Nephron (organoid): ENCODE data around the gene TRIM65.

Source experiments
- H3K27ac Mint-ChIP-seq, 3 experiments: 2 replicates each; pipeline ENCODE4 v1.8.0; 2020; ENCODE audit warnings: mixed read lengths in 3 of 3, mild to moderate bottlenecking in 2 of 3, moderate library complexity in 1 of 3
- H3K27me3 Mint-ChIP-seq: 2 replicates; pipeline ENCODE4 v1.8.0; 2021; ENCODE audit warnings: low read depth, mild to moderate bottlenecking, moderate library complexity, mixed read lengths
- H3K36me3 Mint-ChIP-seq: 2 replicates; pipeline ENCODE4 v1.8.0; 2020; ENCODE audit warnings: low read depth, mixed read lengths
- H3K4me1 Mint-ChIP-seq: 2 replicates; pipeline ENCODE4 v1.8.0; 2020; ENCODE audit warnings: mixed read lengths
- H3K4me3 Mint-ChIP-seq, 3 experiments: 2 replicates each; pipeline ENCODE4 v1.8.0; 2020; ENCODE audit warnings: mild to moderate bottlenecking in 3 of 3, mixed read lengths in 3 of 3, moderate library complexity in 2 of 3
- H3K9me3 Mint-ChIP-seq: 2 replicates; pipeline ENCODE4 v1.8.0; 2020; ENCODE audit warnings: mixed read lengths
- TF ChIP-seq, protein P1 (sequence below), 3 experiments: fragments of 200-600 bp; sonication (generic); IDR thresholded peaks; one replicate each; pipeline ENCODE4 v1.5.0; 2021; ENCODE audit warnings: antibody characterized with exemption in 3 of 3; ENCODE audit not compliant: unreplicated experiment in 3 of 3

TRIM65 gene

DNA sequence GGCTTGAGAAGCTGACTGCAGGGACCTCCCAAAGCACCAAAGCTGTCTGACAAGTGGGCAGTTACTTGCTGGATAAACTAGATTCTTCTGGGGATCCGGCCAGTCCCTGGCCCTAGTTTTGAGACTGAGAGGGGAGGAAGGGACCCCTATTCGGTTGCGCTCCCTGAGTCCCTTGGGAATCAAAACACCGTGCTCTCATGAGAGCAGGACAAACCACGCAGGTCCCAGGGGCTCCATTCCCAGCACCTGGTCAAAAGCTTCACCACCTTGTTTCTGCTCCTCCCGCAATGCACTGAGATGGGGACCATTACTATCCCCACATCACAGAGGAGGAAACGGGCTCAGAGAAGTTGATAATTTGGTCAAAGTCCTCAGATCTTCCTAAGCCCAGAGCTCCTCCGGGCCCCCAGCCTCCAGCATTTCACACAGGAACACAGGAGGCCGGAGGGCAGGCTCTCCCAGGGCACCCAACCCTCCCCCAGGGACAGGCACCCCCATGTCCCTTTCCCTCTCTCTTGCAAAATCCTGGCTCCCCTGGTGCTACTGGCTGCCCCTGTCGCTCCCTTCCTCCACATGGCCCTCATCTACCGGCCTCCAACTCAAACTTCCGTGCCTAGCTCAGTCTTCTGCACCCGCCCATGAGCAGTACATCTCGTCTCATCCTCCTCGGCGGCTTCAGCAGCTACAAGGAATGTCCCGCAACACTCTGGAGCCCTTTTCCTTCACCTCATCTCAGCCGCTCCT lies 3.3 kb downstream of the TRIM65 start:
- Mint-ChIP-seq H3K27me3 (no peaks in the 10 kb centered on the region), H3K4me1 (peaks cover 23% of the 10 kb centered on the region), H3K9me3 (no peaks in the 10 kb centered on the region), H3K4me3 (peak overlapping the region; percentile 68 to 77 (median 72)), H3K36me3 (peaks cover 10% of the 10 kb centered on the region), H3K27ac (peak overlapping the region in 2 of 3 experiments; percentile 8 to 32)
- TF ChIP-seq, protein P1, sequence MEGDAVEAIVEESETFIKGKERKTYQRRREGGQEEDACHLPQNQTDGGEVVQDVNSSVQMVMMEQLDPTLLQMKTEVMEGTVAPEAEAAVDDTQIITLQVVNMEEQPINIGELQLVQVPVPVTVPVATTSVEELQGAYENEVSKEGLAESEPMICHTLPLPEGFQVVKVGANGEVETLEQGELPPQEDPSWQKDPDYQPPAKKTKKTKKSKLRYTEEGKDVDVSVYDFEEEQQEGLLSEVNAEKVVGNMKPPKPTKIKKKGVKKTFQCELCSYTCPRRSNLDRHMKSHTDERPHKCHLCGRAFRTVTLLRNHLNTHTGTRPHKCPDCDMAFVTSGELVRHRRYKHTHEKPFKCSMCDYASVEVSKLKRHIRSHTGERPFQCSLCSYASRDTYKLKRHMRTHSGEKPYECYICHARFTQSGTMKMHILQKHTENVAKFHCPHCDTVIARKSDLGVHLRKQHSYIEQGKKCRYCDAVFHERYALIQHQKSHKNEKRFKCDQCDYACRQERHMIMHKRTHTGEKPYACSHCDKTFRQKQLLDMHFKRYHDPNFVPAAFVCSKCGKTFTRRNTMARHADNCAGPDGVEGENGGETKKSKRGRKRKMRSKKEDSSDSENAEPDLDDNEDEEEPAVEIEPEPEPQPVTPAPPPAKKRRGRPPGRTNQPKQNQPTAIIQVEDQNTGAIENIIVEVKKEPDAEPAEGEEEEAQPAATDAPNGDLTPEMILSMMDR (IDR thresholded peaks at IDR 0.05; ENCODE audit: unreplicated experiment in 3 of 3), result no peak

DNA sequence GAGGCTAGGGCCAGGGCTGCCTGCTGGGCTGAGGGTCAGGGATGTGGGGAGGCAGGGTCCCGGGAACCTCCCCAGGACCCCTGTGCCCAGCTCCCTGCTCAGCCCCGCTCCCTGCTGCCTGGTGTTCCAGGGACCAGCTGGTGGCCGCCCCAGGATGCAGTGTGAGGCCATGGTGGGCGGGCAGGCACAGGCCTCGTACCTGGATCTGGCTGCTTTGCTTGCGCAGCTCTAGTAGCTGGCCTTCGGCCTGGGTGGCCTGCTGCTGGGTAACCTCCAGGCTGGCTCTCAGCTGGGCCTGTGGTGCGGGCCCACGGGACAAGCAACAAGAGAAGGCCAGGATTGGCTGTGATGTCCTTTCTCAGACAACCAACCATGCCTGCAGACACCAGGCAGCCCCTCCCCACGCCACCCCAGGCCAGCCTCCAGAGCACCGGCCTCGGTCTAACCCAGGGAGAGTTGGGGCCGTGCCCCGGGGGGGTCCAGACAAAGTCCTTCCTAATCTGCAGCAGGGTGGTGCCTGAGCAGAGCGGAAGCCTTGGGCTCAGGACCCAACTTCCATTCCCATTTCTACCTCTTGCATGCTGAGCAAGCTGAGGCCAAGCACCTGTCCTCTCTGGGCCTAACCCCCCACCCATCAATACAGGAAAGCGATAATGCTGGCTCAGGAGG lies 4.1 kb downstream of the TRIM65 start:
- H3K4me3 Mint-ChIP-seq, result peak overlapping the region in 1 of 3 experiments; percentile 16
- no peaks in the 10 kb centered on the region for H3K27me3 Mint-ChIP-seq
- peaks cover 10% of the 10 kb centered on the region for H3K36me3 Mint-ChIP-seq
- TF ChIP-seq, protein P1 (IDR thresholded peaks at IDR 0.05; ENCODE audit: unreplicated experiment in 3 of 3), result no peak
- H3K27ac Mint-ChIP-seq, result no peak overlapping the region
- H3K9me3 Mint-ChIP-seq, result no peaks in the 10 kb centered on the region
- H3K4me1 Mint-ChIP-seq, result peaks cover 23% of the 10 kb centered on the region

- Mint-ChIP-seq H3K36me3 (peaks cover 10% of the 10 kb centered on the region), H3K4me1 (peaks cover 18% of the 10 kb centered on the region), H3K27ac (no peak overlapping the region), H3K27me3 (peaks cover 3% of the 10 kb centered on the region), H3K9me3 (no peaks in the 10 kb centered on the region), H3K4me3 (no peak overlapping the region)
- TF ChIP-seq, protein P1 (IDR thresholded peaks at IDR 0.05; ENCODE audit: unreplicated experiment in 3 of 3), result no peak
These were observed 4.9 kb downstream of the TRIM65 start for GRCh38 chr17:75891605-75892555.

DNA sequence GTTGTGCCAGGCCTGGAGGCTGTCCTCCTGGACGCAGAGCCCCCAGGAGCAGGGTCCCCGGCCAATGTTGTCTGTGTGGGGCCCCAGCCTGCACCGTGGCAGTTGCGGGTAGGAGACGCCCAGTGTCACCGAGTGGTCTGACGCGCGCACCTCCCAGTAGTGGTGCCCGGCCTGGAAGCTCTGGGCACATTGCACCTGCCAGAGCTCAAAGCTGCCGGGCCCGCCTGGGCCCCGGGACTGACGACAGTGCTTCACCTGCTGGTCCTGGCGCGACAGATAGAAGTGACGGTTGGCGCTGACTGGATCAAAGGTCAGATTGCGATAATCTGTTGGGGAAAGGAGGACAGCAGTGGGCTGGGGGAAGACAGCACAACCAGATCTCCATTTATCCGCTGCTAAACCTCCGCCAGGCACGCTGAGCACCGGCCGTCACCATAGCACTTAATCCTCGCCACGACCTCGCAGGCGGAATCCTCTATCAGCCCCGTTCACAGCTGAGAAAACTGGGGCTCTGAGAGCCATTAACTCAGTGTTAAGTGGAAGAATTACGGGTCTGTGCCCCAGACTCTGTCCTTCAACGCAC lies 5.6 kb downstream of the TRIM65 start:
- H3K27me3 Mint-ChIP-seq, result peaks cover 3% of the 10 kb centered on the region
- TF ChIP-seq, protein P1 (IDR thresholded peaks at IDR 0.05; ENCODE audit: unreplicated experiment in 3 of 3), result no peak
- H3K4me1 Mint-ChIP-seq, result peaks cover 18% of the 10 kb centered on the region
- no peaks in the 10 kb centered on the region for H3K9me3 Mint-ChIP-seq
- H3K4me3 Mint-ChIP-seq, result no peak overlapping the region
- no peak overlapping the region for H3K27ac Mint-ChIP-seq
- peaks cover 10% of the 10 kb centered on the region for H3K36me3 Mint-ChIP-seq

GRCh38 chr17:75889454-75889853 lies 7.3 kb downstream of the TRIM65 start:
- no peak overlapping the region for H3K27ac Mint-ChIP-seq

More at GRCh38 chr17:75889454-75889853, 7.3 kb downstream of the TRIM65 start:
- Mint-ChIP-seq H3K4me1 (peaks cover 8% of the 10 kb centered on the region), H3K36me3 (peaks cover 10% of the 10 kb centered on the region), H3K4me3 (no peak overlapping the region), H3K27me3 (peaks cover 3% of the 10 kb centered on the region), H3K9me3 (no peaks in the 10 kb centered on the region)
- TF ChIP-seq, protein P1 (IDR thresholded peaks at IDR 0.05; ENCODE audit: unreplicated experiment in 3 of 3), result no peak
